Ovary (tissue), 3 donors: ENCODE data around the gene SLC35D3.
"Not testable (repeated sequence)": the region's sequence is repeated elsewhere in the genome, so short reads cannot be mapped to it uniquely, and the experiment has no call there.

Experiments
- POLR2A ChIP-seq: fragments of 450-650 bp; IDR thresholded peaks from one replicate; pipeline ENCODE4 v1.6.1; 2017; ENCODE audit warnings: antibody characterized with exemption, mild to moderate bottlenecking, moderate library complexity
- TF ChIP-seq, protein P1 (sequence below), 3 donors: fragments of 450-650 bp in 2 of 3; fragments of 200-600 bp in 1 of 3; IDR thresholded peaks; one replicate each; pipeline versions ENCODE4 v1.5.1 to v1.8.0; 2016 to 2022; ENCODE audit warnings: antibody characterized with exemption in 3 of 3, mild to moderate bottlenecking in 1 of 3
- donor health status: DM: no; HTN: no; CAD: no.

DNA sequence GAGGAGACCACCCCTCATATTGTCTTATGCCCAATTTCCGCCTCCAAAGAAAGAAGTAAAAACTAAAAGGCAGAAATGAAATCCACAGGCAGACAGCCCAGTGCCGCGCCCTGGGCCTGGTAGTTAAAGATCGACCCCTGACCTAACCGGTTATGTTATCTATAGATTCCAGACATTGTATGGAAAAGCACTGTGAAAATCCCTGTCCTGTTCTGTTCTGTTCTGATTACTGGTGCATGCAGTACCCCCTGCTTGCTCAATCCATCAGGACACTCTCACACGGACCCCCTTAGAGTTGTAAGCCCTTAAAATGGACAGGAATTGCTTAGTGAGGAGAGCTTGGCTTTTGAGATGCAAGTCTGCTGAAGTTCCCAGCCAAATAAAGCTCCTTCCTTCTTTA is 37.8 kb downstream of the SLC35D3 start:
- TF ChIP-seq, protein P1, sequence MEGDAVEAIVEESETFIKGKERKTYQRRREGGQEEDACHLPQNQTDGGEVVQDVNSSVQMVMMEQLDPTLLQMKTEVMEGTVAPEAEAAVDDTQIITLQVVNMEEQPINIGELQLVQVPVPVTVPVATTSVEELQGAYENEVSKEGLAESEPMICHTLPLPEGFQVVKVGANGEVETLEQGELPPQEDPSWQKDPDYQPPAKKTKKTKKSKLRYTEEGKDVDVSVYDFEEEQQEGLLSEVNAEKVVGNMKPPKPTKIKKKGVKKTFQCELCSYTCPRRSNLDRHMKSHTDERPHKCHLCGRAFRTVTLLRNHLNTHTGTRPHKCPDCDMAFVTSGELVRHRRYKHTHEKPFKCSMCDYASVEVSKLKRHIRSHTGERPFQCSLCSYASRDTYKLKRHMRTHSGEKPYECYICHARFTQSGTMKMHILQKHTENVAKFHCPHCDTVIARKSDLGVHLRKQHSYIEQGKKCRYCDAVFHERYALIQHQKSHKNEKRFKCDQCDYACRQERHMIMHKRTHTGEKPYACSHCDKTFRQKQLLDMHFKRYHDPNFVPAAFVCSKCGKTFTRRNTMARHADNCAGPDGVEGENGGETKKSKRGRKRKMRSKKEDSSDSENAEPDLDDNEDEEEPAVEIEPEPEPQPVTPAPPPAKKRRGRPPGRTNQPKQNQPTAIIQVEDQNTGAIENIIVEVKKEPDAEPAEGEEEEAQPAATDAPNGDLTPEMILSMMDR (IDR thresholded peaks at IDR 0.05) = not testable (repeated sequence)
- TF ChIP-seq POLR2A = not testable (repeated sequence)
